Stimulated activated CD8-positive, alpha-beta memory T cell treated with anti-CD3 and anti-CD28 coated beads, Interleukin-4, amount 100 ng/mL, for 24 hours (primary cell): Measurements from ENCODE around the gene NEDD4.
"Not testable (repeated sequence)": the region's sequence is repeated elsewhere in the genome, so short reads cannot be mapped to it uniquely, and the experiment has no call there.

Source experiments
- DNase-seq: peaks from one replicate; pipeline ENCODE4 v3.0.0-alpha.2; 2020; ENCODE audit warnings: low read depth

NEDD4 gene

DNA sequence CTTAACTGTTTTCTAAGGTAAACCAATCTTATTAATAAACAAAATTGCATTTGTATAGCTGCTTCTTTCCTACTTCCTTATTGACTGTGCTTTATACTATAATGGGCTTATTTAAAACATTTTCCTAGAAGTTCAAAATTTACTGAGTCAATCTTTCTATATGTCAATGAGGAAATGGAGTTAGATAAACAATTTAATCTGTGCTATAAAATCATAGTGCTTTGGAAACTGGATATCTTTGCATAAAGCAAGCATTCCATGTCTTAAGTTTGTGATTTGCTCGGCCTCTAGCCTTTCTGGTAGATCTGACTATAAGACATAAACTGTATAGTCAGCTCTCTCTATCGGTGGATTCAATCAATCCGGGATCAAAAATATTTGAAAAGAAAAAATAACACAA lies 99.6 kb downstream of the NEDD4 start:
- DNase-seq = no peak

DNA sequence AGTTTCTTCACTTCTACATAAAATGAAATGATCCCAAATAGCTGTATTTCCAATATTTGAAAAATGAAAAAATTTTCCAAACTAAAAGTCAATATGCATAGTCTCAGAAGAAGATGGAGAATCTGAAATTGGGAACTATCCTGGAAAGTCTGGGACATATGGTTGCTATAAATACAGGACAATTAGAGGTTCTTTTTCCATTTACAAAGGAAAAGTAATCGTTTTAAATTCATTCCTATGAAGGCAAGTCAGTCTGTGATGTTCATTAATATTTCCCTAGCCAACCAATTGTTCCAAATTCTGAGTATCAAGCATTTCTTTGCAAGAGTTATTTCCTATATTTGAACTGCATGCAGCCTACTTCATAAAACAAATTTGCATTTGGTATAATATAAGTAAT lies 102.2 kb downstream of the NEDD4 start:
- DNase-seq = no peak

- no peak for DNase-seq
Measured at GRCh38 chr15:55884223-55884622, 109.2 kb downstream of the NEDD4 start.

DNA sequence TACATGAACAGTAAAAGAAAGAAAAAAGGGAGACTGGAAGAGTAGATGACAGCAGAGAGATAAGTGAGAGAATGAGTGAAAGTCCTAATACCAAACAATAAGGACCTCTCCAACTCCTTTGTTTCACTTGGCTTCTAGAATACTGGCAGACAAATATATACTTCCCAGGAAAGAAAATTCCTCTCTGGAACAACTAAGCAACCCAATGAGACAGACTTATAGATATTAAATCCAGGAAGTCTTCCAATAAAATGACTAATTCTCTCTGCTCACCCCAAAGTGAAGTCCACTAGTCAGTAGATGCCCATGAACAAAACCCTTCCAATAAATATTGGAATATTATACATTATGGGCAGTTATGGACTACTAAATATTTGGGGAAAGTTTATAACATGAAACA lies 114.2 kb downstream of the NEDD4 start:
- no peak for DNase-seq

- no peak for DNase-seq
Measured at GRCh38 chr15:55873024-55873720, 120.2 kb downstream of the NEDD4 start.

DNA sequence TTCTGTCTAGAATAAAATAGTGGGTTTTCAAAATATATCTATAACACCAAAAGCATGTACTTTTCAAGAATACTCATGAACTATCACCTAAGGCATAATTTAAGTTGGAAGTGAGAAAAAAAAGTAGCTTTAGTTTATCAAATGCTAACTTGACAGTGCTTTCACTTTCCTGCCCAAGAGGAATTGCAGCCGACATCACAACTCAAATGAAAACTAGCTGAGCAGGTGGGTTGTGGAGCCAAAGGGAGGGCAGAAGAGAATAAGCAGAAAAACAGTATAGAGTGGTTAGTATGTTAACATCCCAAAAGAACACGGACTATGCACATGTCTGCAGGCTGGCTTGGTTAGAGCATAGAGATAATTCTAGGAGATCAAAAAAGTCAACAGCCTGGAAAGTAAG lies 120.9 kb downstream of the NEDD4 start:
- DNase-seq = no peak

DNA sequence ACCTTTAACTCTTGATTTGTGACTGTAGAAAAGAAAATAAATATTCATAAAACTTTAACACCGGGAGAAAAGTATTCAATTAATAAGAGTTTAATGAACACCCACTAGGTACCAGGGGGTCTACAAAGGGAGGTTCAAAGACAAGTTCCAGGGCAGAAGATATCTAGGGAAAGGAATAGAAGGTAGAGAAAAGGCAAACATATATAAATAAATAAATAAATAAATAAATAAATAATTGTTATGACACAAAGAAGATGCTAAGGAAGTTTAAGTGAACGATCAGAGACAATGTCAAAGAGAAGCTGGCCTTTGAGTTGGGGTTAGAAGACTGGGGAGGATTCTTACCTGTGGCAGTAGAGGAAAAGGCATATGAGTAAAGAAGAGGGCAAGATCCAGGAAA lies 123.8 kb downstream of the NEDD4 start:
- no peak for DNase-seq

- DNase-seq = no peak
Measured at GRCh38 chr15:55868707-55869106, 124.7 kb downstream of the NEDD4 start.

- DNase-seq = not testable (repeated sequence)
Measured at GRCh38 chr15:55868291-55868690, 125.1 kb downstream of the NEDD4 start.

- no peak for DNase-seq
Measured at GRCh38 chr15:55863911-55864310, 129.5 kb downstream of the NEDD4 start.

- no peak for DNase-seq
Measured at GRCh38 chr15:55861115-55861514, 132.3 kb downstream of the NEDD4 start.

DNA sequence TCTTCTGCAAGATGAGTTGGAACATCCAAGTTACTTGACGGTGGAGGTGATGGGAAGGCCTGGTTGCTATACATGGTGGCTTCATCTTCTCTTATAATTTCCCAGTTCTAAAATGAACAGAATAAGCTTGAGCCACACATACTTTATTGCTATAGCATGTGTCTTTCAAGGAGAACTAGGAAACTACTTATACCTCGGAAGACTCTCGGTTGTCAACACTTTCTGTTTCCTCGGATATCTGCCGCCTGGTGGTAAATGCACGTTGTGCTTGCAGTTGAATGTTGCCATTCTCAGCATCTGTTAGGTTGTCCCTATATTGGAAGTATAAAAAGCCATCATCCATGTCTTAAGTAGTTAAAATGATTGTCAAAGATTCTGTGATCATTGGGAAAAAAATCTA lies 132.9 kb downstream of the NEDD4 start:
- no peak for DNase-seq

- DNase-seq = no peak
Measured at GRCh38 chr15:55859681-55860080, 133.7 kb downstream of the NEDD4 start.

- no peak for DNase-seq
Measured at GRCh38 chr15:55858661-55859060, 134.8 kb downstream of the NEDD4 start.

GRCh38 chr15:55856506-55857164 lies 136.8 kb downstream of the NEDD4 start:
- DNase-seq = no peak

GRCh38 chr15:55853134-55853533 lies 140.3 kb downstream of the NEDD4 start:
- DNase-seq = no peak

DNA sequence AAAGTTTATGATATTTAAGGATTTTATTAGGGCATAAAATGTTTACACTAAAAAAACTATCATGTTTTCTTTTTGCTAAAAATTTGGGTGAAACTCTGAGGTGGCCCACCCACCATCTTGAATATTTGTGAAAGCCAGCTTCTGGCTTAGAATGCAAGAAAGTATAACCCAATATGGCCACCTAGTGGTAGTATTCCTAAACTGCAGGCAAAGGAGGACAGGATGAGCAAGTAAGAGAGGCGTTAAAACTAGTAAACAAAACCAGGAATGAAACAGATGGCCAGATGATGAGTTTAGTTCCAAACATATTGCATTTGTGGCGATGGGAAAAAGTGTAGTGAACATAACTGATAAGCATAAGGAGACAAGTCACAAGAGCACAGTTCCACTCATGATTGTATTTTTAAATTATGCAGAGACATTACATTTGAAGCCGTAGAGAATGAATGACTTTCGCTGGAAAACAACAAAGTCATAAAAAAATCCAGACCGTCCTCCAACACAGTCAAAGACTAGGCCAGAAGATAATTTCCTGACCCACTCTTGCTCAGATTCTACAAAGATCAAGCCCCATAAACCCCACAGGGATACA lies 147.2 kb downstream of the NEDD4 start:
- DNase-seq = no peak

DNA sequence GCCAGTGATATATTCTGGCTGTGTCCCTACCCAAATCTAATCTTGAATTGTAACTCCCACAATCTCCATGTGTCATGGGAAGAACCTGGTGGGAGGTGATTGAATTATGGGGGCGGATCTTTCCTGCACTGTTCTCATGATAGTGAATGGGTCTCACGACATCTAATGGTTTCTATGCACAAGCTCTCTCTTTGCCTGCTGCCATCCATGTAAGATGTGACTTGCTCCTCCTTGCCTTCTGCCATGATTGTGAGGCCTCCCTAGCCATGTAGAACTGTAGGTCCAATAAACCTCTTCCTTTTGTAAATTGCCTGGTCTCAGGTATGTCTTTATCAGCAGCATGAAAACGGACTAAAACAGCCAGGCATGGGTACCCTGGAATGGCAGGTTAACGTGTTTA lies 150.5 kb downstream of the NEDD4 start:
- DNase-seq = not testable (repeated sequence)

GRCh38 chr15:55835866-55836265 lies 157.5 kb downstream of the NEDD4 start:
- no peak for DNase-seq

GRCh38 chr15:55834331-55834730 lies 159.1 kb downstream of the NEDD4 start:
- no peak for DNase-seq

- DNase-seq = no peak
Measured at GRCh38 chr15:55829826-55830225, 163.6 kb downstream of the NEDD4 start.

DNA sequence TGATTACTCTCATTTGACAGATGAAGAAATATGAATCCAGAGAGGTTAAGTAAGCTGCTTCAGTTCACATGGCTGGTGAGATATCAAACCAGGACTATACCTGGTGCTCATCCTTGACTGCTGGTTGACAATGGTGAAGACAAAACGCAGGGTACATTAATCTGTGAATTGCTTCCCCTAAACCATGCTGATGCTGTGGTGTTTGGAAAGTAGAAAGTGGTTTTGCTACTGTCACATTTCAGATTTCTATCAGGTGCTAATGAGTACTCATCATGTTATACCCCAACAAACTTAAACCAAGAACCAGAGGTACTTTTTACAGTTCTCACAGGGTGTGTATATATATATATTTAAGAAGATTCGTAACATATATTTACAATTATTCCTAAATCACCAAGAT lies 165.5 kb downstream of the NEDD4 start:
- DNase-seq = no peak

- no peak for DNase-seq
Measured at GRCh38 chr15:55827204-55827603, 166.2 kb downstream of the NEDD4 start.
